ENCODE data around the gene EBLN2.
A peak's percentile ranks its signal among the peaks of the same experiment; 100 is the strongest.

Gene EBLN2

GRCh38 chr3:73026760-73027113, 34.7 kb upstream of the EBLN2 start:
- POLR2A ChIA-PET (ENCODE audit: low non-redundant PET), result no interaction called here
- CTCF ChIA-PET, result no interaction called here
- TF ChIP-seq CTCF (conservative IDR thresholded peaks at IDR 0.05; ENCODE audit: low read depth), result no peak

GRCh38 chr3:73028803-73029202, 32.7 kb upstream of the EBLN2 start:
- H3K27ac ChIP-seq, result peak overlapping the region; percentile 70
- CTCF ChIA-PET, result no interaction called here
- DNase-seq (ENCODE audit: low spot score), result no peak

More at GRCh38 chr3:73026760-73027113, 34.7 kb upstream of the EBLN2 start:
- DNase-seq (ENCODE audit: low spot score), result no peak
- H3K27ac ChIP-seq, result no peak overlapping the region

GRCh38 chr3:73029321-73029796, 32.1 kb upstream of the EBLN2 start:
- CTCF ChIA-PET, result no interaction called here
- TF ChIP-seq CTCF (conservative IDR thresholded peaks at IDR 0.05; ENCODE audit: low read depth), result no peak
- peak overlapping the region; percentile 70 for H3K27ac ChIP-seq
- DNase-seq (ENCODE audit: low spot score), result peak; percentile 67
- POLR2A ChIA-PET (ENCODE audit: low non-redundant PET), result no interaction called here

More at GRCh38 chr3:73028803-73029202, 32.7 kb upstream of the EBLN2 start:
- POLR2A ChIA-PET (ENCODE audit: low non-redundant PET), result no interaction called here
- TF ChIP-seq CTCF (conservative IDR thresholded peaks at IDR 0.05; ENCODE audit: low read depth), result no peak

GRCh38 chr3:73030073-73030597, 31.3 kb upstream of the EBLN2 start:
- no peak for TF ChIP-seq CTCF (conservative IDR thresholded peaks at IDR 0.05; ENCODE audit: low read depth)
- POLR2A ChIA-PET (ENCODE audit: low non-redundant PET), result no interaction called here
- CTCF ChIA-PET, result no interaction called here
- DNase-seq (ENCODE audit: low spot score), result no peak
- no peak overlapping the region for H3K27ac ChIP-seq

GRCh38 chr3:73031573-73032103, 29.8 kb upstream of the EBLN2 start:
- no peak for TF ChIP-seq CTCF (conservative IDR thresholded peaks at IDR 0.05; ENCODE audit: low read depth)
- no peak for DNase-seq (ENCODE audit: low spot score)
- ChIA-PET POLR2A (ENCODE audit: low non-redundant PET) (no interaction called here), CTCF (interaction anchor here (0.6 kb wide), 2 partner anchors 12 to 156 kb away, joined by 3 read pairs; no protein-coding TSS in a partner anchor)
- H3K27ac ChIP-seq, result no peak overlapping the region

- no peak overlapping the region for H3K27ac ChIP-seq
- no peak for DNase-seq (ENCODE audit: low spot score)
- CTCF ChIA-PET, result interaction anchor here (0.5 to 1.0 kb wide), 2 partner anchors 19 to 147 kb away, joined by 3 read pairs; no protein-coding TSS in a partner anchor
- POLR2A ChIA-PET (ENCODE audit: low non-redundant PET), result no interaction called here
- TF ChIP-seq CTCF (conservative IDR thresholded peaks at IDR 0.05; ENCODE audit: low read depth), result no peak
Observed at GRCh38 chr3:73036694-73037591, 24.5 kb upstream of the EBLN2 start.

All from RWPE1 (cell line).